ENCODE data around the gene SNX8.

DNA sequence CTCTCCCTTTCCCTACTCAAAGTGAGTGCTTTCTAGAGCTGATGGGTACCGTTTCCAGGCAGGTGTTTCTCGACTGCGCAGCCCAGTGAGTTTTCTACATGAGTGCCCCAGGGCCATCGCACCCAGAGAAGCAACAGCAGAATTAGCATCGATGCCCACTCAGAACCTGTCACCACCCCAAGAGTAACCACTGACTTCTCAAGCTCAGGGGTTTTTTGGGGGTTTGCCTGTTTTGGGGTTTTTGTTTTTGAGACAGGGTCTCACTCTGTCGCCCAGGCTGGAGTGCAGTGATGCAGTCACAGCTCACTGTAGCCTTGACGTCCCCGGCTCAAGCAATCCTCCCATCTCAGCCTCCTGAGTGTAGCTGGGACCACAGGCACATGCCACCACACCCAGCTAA is 25.7 kb downstream of the SNX8 start:
- TF ChIP-seq, protein P1, sequence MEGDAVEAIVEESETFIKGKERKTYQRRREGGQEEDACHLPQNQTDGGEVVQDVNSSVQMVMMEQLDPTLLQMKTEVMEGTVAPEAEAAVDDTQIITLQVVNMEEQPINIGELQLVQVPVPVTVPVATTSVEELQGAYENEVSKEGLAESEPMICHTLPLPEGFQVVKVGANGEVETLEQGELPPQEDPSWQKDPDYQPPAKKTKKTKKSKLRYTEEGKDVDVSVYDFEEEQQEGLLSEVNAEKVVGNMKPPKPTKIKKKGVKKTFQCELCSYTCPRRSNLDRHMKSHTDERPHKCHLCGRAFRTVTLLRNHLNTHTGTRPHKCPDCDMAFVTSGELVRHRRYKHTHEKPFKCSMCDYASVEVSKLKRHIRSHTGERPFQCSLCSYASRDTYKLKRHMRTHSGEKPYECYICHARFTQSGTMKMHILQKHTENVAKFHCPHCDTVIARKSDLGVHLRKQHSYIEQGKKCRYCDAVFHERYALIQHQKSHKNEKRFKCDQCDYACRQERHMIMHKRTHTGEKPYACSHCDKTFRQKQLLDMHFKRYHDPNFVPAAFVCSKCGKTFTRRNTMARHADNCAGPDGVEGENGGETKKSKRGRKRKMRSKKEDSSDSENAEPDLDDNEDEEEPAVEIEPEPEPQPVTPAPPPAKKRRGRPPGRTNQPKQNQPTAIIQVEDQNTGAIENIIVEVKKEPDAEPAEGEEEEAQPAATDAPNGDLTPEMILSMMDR (conservative IDR thresholded peaks at IDR 0.05; ENCODE audit: low read depth, low read length) = no peak
- TF ChIP-seq POLR2A (IDR thresholded peaks at IDR 0.05; ENCODE audit: low read depth, low read length) = no peak
- no peak for TF ChIP-seq FOS (IDR thresholded peaks at IDR 0.05; ENCODE audit: low read depth, low read length)
- TF ChIP-seq SMC3 (IDR thresholded peaks at IDR 0.05; ENCODE audit: low read depth, low read length) = no peak
- no peak for TF ChIP-seq CEBPB (IDR thresholded peaks at IDR 0.05; ENCODE audit: low read depth, low read length)
- TF ChIP-seq, protein P2, sequence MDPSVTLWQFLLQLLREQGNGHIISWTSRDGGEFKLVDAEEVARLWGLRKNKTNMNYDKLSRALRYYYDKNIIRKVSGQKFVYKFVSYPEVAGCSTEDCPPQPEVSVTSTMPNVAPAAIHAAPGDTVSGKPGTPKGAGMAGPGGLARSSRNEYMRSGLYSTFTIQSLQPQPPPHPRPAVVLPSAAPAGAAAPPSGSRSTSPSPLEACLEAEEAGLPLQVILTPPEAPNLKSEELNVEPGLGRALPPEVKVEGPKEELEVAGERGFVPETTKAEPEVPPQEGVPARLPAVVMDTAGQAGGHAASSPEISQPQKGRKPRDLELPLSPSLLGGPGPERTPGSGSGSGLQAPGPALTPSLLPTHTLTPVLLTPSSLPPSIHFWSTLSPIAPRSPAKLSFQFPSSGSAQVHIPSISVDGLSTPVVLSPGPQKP (IDR thresholded peaks at IDR 0.05; ENCODE audit: borderline replicate concordance, low read depth, low read length) = no peak
- TF ChIP-seq CHD1 (IDR thresholded peaks at IDR 0.05; ENCODE audit: low read depth, low read length) = no peak

Data from IMR-90 (cell line).